HuH-7.5 (cell line): Measurements from ENCODE around the gene CAMK4.

Experiments
- DNase-seq: peaks from one replicate; pipeline ENCODE4 v3.0.0; 2011; ENCODE audit warnings: low spot score

Gene CAMK4

DNA sequence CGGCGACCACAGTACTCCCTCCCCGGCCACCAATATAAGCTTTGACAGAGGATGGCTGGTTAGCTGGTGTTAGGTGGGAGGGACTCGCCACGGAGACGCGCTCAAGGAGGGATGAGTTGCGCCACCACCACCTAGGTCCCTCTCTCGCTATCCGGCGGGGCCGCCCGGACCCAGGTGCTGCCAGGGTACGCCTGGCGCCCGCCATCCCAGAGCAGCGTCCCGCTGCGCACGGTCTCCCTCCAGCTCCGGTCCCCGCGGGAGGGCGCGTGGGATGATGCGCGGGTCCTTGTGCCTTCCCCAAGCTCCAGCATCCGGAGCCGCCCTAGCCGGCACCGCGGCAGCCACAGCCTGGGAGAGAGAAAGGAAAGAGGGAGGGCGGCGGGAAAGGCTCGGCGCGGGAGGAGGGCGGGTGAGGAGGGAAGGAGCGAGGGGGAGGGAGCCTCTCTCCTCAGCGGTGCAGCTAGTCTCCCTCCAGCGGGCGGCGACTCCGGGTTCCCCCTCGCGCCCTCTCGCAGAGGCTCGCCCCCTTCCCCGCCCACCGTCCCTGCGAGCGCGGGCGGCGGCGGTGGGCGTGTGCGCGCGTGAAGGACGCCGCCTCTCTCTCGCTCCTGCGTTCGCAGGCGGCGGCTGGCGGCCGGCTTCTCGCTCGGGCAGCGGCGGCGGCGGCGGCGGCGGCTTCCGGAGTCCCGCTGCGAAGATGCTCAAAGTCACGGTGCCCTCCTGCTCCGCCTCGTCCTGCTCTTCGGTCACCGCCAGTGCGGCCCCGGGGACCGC is at the start of gene CAMK4:
TSS of gene CAMK4 (plus strand) at position 598 of the 774 bp plus-strand sequence. CDS start at position 698, 100 bp downstream.
- DNase-seq = peak; percentile 31

DNA sequence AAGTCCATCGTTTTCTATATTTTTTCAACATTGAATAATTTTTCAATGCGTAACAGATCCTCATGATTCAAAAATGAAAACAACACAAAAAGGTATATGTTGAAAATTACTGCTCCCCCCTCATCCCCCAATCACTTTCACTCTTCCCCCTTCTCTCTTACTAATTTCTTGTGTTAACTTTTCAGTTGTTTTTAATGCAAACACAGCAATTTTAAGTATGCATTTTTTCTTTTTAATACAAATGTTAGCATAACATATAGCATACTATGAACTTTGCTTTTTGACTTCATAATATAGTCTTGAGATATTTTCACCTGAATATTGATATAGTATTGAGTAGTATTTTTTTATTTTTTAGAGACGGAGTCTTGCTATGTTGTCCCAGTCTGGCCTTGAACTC is 41.1 kb upstream of the CAMK4 start:
- DNase-seq = no peak

DNA sequence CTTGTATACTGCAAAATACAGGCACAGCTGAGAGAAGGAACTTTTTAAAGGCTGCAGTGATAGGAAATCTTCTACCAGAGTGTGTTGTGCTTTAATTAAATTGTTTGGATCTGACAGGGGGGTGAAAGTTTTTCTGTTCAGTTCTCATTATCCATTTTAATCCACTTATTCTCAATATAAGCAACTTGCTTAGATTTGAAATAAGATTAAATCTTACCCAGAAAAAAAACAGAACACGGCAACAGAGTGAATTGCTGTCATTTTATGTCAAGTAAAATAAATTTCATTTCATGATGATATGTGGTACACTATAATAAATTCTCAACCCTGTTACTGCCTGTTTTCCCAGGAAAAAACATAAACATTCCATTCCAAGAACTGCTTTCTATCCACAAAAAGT is 37.1 kb upstream of the CAMK4 start:
- no peak for DNase-seq

DNA sequence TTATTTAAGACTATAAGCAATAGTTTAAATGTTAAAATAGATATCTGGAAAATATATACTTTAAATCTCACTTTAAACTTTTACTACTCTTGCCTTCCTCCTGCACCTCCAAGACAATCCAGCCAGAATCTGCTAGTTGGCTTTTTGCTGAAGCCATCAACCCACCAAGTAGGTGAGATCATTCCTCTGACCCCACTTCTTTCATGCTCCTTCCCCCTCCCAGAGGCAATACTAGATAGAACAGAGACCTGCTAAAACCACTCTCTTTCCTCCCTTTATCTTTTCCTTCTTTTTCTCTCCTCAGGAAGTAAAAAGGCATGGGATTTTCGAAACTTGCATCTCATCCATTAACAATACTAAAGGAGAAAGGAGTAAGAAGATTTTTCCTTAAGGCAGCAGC is 30.1 kb upstream of the CAMK4 start:
- DNase-seq = no peak

DNA sequence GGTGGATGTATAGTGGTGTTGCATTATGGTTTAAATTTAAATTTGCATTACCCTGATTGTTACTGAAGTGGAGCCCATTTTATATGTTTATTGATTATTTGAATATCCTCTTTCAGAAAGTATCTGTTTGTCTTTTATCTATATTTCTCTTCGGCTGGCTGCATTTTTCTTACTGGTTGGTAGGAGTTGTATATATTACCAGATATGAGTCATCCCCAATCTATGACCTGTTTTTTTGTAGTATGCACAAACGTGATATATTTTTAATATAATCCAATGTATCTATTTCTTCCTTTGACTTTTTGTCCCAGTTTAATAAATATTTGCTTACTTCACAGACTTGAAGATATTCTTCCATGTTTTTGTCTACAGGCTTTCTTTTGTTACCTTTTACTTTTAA is 29.3 kb upstream of the CAMK4 start:
- no peak for DNase-seq

DNA sequence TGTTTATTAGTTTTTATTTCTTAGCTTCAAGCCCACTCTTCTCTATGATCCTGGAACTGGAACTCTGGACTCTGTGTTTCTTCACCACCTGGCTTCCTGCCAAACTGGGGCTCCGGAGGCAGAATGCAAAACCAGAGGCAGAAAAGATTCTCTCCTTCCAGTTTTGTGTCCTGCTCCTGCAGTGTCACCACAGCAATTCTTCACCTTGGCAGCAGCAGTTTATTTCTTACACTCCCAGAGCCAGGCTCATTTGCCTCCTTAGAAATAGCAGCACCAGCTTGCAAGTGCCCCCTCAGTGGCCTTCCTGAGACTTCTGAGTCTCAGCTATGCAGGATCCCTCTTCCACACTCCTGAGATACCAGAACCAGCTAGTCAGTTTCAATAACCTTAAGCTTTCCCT is 26.7 kb upstream of the CAMK4 start:
- DNase-seq = no peak

DNA sequence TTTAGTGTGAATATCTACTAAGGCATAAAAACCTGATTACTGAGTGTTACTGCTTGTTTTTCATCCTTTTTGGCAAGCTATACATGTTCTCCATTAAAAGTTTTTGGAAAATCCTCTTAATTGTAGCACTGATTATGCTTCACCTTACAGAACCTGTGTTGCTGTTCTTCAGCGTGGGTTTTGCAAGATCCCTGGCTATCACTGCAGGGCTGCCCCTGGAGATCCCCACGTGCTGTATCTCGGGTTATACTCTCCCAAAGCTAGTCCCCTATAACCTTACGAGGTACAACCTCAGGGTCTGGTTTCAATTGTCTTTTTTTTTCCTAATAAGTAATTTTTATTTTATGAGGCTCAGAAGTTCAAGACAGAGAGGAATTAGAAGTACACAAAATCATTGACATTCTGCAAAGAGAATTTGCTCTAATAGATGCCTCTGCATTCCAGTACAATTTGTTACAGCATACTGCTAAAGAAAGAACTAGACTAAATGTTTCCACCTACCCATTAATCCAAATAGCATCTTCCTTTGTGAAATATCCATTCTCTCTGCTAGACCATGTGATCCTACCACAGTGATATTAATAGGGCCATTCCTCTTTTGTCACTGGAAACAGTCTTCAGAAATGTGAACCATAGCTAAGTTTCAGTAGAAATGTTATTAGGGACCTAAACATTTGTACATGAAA is 25.8 kb upstream of the CAMK4 start:
- DNase-seq = no peak

DNA sequence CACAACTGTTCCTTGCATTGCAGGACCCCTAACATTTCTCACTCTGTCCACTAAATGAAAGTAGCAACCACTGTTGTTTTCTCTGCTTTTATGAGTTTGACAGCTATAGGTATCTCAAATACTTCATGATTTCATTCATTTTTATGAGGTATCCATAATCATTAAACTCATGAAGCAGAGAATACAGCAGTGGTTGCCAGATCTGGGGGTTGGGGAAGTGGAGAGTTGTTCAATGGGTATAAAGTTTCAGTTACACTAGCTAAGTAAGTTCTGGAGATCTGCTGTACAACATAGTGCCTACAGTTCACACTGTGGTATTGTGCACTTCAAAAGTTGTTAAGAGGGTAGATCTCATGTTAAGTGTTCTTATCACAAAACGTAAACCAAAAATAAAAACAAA is 23.4 kb upstream of the CAMK4 start:
- no peak for DNase-seq

DNA sequence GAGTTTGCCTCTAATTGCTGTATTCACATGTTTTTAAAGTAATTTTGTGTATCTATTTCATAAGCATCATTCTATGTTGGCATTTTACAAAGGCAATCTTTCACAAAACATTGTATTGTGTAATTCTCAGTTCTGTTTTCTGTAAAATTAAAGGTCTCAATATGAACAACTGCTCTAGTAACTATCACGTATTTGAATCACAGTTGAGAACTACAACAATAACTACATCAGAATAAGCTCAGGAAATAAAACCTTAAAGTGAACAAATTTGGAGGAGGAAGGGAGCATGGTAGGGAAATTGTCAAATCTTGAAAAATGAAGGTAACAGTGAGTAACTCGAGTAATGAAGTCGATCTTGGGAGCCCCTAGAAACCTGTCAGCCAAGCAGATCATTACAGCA is 22.5 kb upstream of the CAMK4 start:
- no peak for DNase-seq

DNA sequence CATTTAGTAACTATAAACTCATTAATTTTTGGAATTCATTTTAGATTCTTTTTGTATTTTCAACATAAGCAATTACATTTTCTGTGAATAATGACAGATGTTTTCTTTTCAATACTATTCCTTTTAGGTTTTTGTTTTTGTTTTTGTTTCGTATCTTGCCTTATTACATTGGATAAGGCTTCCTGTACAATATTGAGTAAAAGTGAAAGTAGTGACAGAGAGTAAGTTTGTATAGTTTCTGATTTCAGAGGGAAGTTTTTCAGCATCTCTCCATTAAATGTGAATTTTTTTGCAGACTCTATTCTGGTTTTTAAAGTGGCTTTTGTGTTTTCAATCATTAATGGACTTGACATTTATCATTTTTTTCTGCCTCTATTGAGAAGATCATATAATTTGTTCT is 12.8 kb upstream of the CAMK4 start:
- no peak for DNase-seq

DNA sequence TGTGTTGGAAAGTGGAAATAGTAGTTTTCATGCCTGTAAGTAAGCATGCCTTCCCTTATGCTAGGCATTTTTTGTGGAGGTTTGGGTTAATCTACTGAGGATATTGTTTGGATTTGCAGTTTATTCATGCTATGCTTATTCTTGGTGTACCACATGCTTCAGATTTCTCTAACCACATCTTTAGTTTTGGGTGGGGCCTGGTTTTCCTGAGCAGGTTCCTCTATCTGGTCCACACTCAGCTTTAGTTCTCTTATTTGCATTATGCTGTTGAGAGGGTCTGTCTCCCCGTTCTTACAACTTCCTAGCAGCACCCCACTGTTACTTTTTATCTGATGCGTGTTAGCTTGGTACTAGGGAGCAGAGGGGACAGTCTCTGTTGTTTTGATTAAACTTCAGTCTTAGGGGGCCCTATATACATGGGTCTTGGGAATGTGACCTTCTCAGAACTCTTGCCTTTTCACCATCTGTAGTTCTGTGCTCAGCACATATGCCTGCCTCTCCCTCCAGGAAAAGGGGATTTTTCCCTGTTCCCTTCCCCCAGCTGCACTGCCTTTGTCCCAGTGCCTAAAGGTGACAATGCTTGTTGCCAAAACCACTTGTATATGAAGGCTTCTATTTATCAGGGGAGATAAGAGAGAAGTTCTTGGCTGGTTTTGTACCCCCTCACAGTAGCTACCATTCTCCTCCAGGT is 10.0 kb upstream of the CAMK4 start:
- DNase-seq = no peak

DNA sequence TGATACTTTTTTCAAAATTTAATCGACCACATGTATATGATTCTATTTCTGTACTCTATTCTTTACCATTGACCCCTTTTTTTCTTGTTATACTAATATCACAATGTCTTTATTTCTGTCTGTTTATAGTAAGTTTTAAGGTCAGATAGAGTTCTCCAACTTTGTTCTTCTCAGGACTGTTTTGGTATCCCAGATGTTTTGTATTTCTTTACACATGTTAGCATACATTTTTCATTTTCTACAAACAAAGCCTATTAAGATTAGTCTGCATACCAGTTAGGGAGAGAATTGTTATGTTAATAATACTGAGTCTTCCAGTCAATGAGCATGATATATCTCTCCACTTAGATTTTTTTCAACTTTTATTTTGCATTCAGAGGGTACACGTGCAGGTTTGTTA is 8.2 kb upstream of the CAMK4 start:
- no peak for DNase-seq

DNA sequence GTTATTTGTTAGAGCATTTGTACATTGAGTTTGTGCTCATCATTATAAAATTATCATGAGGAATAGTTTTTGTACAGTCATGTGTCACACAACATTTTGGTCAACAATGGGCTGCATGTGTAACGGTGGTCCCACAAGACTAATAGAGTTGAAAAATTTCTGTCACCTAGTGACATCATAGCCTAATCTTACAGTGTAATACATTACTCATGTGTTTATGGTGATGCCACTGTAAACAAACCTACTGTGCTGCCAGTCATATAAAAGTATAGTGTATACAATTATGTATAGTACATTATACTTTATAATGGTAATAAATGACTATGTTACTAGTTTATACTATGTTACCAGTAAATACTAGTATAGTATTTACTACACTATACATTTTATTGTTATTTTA is 3.0 kb upstream of the CAMK4 start:
- no peak for DNase-seq

DNA sequence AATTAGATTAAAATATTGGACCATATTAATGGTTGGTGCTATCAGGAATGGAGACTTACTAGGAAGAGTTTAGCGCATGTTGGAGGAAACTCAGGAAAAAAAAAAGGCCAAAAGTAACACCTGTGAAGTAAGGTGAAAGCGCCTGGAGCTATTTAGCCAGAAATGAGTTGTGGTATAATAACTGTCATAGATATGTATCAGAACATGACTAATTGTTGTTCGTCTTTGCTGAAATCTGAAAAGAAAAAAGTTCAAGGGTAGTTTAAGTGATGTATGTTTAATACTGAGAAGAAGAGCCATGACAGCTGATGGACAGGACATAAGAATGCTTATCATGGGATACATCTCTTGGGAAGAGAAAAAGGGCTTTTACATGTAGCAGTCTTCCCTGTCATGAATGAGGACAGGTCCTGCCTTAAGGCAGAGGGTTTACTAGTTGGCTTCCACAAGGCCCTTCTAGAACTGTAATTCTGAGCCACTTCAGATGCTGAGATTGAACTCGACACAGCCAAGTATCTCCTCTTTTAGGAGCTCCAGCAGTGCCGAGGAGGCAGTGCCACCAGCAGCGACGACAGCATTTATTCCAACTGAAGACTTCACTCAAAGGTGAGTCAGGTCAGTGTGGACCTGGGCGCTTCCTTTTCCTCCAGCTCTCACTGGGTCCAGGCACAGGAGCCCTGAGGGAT is 940 bp upstream of the CAMK4 start:
- DNase-seq = no peak

DNA sequence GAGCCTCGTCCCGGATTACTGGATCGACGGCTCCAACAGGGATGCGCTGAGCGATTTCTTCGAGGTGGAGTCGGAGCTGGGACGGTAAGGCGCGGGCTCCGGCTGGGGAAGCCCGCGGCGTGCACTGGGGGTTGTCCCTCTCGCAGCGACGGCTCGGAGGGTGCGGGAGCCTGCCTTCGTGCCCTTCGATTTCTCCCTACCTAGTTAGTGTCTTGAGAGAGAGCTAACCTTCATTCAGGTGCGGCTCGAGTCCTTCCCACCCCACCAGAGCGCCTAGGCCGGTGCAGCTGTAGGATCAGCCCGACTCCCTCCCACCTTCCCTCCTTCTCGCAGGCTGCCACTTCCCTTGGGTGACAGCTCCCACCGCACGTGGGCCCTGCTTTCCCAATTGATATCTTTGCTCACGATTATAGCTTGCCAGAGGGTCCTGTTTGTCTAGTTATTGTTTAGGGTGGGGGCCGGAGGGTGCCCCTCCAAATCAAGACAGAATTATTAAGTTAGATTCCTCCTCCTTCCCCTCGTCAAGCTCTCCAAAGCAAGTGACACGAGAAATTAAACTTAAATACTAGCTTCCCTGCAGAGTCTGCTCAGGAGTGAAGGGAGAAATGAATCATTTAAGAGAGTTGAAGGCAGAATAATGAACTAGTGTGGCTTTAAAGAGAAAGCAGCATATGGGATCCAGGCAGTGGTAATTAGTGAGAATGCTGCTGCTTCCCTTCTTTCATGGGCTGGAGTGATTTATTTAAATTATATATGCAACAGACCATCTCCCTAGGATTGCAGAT is 569 bp downstream of the CAMK4 start:
- DNase-seq = no peak

DNA sequence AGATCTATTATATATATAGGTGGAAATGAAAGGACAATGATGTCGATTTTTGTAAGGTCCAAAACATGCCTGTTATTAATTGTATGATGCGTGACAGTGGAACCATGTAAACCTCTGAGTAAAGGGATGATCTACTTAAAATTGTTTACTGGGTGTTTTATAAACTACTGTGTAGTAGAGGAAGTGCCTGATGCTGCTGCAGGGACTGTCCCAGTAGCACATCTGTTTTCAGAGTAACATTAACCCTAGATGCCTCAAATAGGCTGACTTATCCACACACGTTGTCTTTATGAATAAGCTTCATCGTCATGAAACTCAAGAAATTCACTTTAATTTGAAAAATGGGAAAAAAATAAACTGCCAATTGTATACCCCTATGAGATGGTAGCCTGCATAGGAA is 1.7 kb downstream of the CAMK4 start:
- DNase-seq = no peak

DNA sequence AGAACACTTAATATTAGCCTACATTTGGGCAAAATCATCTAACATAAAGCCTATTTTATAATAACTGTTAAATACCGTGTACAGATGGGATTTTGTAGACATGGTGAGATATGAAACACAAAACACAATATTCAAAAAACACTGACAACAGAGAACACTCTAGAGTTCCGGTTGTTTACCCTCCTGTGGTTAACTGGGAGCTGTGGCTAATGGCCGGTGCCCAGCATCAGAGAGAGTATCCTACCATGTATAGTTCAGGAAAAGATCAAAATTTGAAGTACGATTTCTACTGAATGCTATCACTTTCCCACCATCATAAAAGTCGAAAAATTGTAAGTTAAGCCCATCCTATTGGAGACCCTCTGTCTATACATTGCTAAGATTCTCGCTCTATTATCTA is 2.4 kb downstream of the CAMK4 start:
- DNase-seq = no peak

DNA sequence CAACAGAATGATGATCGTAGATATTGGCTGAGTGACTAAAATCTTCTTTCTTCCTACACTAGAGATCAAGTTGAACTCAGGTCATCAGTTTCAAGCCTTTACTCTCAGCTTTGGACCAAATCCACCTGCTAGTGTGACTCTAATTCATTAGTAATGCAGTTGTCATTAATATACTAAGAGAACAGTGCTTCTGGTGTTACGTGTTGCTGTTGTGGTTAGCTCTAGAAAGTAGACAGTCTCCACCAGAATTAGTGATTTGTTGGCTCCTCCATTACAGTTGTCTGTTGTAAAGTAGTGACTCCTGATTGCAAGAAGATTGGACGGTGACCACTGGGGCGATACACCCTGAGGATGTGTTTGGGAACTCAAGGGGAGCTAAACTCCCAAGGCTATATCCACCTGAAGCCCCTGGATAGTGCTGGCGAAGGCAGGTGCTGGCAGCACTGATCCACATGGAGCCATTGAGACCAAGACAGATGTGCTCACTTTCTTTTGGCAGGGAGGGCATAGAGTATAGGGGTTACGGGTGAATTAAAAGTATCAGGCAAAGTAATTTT is 3.1 kb downstream of the CAMK4 start:
- DNase-seq = no peak

DNA sequence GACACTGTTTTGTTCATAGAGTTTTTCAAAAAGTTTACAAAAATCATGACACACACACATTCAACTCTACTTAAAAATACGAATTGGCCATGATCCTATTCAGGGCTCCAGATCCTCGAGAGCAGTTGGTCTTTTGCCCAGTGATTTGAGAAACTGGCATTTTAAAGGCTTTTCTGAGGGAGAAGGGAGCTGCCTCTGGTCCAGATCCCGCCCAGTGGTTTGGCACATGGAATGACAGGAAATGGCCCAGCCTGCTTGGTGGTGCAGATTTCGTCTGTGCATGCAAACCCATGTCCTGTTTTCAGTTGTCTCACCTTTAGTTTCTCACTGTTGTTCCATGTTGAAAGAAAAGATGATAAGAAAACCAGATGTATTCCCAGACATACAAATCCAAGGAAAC is 3.6 kb downstream of the CAMK4 start:
- no peak for DNase-seq

DNA sequence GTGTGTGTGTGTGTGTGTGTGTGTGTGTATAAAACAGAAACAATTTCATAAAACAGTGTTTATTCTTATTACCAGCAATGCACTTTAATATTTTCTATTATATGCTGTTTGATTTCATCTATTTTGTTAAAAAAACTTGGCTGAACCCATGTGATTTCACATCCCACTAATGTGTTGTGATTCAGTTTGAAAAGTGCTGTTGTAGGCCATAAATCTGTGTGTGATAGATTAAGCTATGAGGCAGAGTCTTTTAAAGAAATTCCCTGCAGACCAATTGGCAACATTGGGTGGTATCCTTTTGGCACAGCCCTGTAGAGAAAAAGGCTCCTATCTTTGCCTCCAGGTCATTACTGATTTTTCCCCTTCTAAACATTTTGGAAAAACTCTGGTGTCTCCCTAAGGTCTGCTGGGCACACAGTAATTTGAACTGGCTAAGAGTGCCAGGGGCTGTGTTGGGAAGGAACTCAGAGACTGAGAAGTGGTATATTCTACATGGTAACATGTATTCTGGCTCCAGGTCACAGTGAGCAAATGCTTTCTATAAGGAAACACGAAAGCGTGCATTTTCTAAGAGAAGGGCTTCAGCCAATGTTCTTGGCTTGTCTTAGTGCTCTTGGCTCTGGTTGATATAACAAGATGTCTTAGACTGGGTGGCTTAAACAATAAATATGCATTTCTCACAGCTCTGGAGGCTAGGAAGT is 4.5 kb downstream of the CAMK4 start:
- DNase-seq = no peak
